Pons (tissue), 1 donor: ENCODE measurements around the gene GRID1.
A peak's percentile ranks its signal among the peaks of the same experiment; 100 is the strongest.
"Not testable (repeated sequence)": the region's sequence is repeated elsewhere in the genome, so short reads cannot be mapped to it uniquely, and the experiment has no call there.

Experiments used
- DNase-seq: peaks from one replicate; pipeline ENCODE4 v3.0.0-alpha.2; 2016; ENCODE audit warnings: low spot score

Gene GRID1

DNA sequence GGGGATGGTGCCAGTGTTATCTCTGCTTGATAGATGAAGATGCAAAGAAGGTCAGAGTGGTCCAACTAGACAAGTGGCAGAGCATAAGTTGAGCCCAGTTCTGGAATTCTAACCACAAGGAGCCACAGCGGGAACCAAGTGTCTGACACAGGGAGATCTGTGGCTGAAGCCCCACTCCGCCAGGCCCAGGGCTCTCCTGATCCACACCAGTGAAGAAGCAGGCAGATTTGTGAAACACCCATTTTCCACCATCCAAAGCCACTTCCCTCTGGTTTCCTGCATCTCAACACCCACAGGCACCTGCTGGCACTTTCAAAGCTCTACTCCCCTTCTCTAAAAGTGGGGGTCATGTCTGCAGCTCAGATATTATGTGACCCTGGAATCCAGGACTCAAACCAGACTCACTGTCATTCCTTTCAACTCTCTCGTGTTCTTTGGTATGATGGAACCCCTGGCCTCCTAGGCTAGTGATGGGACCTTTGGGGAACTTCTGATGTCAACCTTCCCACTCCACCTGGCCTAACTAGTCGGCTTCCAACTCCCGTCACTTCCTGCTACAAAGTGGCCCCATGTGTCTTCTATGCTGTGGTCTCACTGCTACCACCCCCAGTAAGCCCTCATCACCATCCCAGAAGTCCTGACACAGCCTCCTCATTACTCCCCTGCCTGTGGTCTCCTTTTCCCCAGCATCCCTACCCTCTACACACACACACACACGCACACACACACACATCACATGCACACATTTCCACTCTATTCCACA is 177.6 kb downstream of the GRID1 start:
- DNase-seq, result no peak

- DNase-seq, result peak; percentile 92
These were observed 178.3 kb downstream of the GRID1 start for GRCh38 chr10:86188326-86188725.

DNA sequence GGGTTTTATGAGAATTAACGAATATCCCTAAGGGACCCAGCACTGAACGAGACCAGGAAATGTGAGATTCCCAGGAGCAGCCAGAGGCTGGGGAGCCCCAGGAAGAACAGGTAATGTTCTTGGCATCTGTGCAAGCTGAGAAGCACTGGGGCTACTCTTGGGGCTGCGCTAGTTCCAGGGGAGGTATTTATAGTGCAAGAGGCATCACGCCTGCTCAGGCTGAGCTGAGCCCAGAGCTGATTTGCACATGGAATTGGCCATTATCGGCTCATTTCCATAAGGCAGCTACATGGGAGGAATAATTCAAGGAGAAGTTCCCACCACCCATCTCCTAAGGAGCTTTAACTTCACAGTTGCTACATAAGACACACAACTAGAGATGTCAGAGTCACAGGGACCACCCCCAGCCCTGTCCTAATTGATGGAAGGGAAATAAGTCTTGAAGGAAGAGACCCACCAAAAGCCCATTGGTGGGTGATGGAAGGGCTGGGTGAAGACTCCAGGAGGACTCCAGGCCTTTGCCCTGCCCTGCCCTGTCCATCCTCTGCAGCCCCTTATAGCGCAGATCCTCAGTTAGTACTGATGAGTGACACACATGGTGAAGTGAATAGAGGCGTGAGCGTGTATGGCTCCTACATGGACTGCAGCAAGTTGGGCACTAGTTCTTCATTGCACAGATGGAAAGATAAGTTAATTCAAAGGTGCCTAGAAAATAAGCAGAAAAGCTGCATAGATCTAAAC is 178.9 kb downstream of the GRID1 start:
- DNase-seq, result no peak

DNA sequence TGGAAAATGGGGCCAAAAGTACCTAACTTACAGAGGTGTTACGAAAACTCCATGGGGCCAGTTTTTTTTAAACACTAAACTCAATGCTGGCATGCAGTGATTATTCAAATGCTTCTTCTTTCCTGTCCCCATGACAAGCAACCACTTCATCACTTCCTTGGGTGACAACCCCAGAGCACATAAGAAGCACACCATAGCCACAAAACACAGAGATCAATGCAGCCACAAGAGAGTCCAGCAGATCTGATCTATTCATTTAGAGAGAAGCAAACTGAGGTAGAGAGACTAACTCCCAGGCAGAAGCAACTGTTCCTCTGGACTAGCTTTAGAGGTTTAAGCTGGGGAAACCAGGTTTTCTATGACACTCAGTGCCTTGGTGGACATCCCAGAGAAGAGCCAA is 180.0 kb downstream of the GRID1 start:
- DNase-seq, result no peak

GRCh38 chr10:86182595-86182994 is 184.0 kb downstream of the GRID1 start:
- DNase-seq, result no peak

DNA sequence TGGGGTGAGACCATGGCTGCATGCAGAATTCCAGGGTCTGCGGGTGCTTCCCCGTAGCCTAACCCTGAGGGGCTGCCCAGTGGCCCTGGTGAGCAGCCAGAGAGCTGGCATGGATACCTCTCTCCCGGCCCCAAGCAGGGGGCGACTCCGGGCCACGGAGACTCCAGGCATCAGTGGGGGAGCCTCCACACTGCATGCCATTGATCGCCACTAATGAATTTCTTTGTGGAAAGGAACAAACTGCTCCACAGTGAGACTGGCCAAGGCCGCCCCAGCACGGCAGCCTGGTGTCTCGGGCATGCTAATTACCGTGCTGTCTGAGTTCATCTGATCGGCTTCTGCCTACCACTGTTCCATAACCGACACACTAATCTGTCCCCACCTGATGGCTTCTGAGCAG is 184.4 kb downstream of the GRID1 start:
- DNase-seq, result peak; percentile 95

GRCh38 chr10:86180861-86181260 is 185.7 kb downstream of the GRID1 start:
- DNase-seq, result no peak

DNA sequence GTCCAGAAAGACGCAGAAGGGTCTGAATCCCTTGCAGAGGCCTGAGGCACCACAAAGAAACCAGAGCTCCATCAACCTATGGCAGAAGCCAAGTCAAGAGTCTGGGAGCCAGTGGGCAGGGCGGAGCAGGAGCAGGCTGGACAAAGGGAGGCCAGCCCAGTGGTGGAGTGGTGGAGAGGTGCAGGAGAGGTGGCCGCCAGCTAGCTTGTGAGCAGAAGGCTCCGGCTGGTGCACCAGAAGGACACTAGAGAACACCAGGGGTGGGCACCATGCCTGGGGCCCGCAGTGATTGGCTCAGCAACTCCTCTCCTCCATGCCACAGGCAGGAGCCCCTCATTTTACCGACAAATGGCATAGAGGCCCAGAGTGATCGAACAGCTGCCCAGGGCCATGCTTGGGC is 186.6 kb downstream of the GRID1 start:
- DNase-seq, result no peak

- no peak for DNase-seq
These were observed 187.5 kb downstream of the GRID1 start for GRCh38 chr10:86179153-86179524.

GRCh38 chr10:86178401-86179152 is 188.0 kb downstream of the GRID1 start:
- DNase-seq, result peak; percentile 25

DNA sequence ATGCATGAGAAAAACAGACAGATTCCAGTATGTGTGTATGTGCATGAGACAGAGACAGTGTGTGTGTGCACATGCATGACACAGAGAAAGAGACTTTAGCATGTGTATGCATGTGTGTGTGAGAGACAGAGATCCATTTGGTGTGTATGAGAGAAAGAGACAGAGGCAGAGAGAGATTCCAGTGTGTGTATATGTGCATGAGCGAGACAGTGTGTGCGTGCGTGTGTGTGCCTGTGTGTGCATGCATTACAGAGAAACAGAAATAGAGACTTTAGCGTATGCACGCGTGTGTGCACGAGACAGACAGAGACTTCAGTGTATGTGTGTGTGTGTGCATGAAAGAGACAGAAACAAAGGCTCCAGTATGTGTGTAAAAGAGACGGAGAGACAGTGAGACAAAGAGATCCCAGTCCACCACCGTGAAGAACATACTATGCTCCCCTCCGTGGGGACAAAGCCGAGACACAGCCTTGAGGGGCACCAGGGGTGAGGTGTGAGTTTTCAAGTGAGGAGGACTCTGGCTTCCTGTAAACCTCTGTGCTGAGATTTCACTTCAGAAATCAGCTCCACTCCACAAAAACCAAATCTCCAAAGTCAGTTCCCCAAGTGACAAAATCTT is 188.9 kb downstream of the GRID1 start:
- DNase-seq, result peak; percentile 77

GRCh38 chr10:86176850-86177536 is 189.6 kb downstream of the GRID1 start:
- DNase-seq, result no peak

DNA sequence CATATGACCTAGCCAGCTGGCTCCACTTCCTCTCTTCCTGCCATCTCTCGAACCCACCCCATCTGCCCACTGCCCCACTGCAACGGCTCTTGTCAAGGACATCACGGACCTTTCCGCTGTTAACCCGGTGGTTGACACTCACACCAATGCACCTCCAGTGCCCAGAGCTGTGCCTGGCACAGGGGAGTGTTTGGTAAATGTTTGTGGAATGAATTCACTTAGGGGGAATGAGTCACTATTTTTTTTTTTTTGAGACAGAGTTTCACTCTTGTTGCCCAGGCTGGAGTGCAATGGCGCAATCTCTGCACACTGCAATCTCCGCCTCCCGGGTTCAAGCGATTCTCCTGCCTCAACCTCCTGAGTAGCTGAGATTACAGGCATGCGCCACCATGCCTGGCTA is 191.1 kb downstream of the GRID1 start:
- DNase-seq, result not testable (repeated sequence)

DNA sequence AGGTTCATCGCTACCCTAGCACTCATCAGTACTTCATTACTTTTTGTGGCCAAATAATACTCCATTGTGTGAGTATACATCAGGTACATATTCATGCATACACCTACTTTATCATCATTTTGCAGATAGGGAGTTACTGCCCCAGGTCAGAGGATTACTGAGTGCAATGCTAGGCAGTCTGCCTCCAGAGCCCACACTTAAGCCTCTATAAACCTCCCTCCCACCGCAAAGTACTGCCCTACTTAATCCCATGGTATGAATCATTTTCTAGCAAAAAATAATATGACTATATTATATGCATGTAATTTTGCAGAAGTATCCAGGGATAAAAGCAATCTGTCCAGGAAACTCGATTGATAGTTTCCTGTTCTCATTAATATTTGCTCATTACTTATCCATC is 194.3 kb downstream of the GRID1 start:
- no peak for DNase-seq

GRCh38 chr10:86170255-86171108 is 196.1 kb downstream of the GRID1 start:
- DNase-seq, result no peak

GRCh38 chr10:86169506-86170254 is 196.9 kb downstream of the GRID1 start:
- no peak for DNase-seq

GRCh38 chr10:86169066-86169465 is 197.5 kb downstream of the GRID1 start:
- DNase-seq, result no peak

DNA sequence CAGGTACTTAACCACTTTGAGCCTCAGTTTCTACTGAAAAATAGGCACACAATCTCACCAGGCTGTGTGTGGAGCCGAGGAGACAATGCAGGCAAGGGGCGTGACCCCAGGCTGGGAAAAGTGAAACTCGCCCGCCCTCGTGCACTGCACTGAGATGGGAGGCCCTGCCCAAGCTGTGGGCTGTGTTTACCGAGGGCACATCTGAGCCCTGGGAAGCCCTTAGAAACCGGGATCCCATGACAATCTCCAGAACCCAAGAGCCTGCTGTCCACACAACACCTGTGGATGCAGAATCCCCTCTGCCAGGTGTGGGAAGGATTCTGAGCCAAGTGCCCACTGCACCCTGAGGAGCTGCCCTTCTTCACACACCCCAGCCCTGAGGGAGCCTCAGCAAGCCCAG is 198.3 kb downstream of the GRID1 start:
- no peak for DNase-seq

GRCh38 chr10:86167762-86168128 is 198.8 kb downstream of the GRID1 start:
- DNase-seq, result no peak

- DNase-seq, result no peak
These were observed 199.4 kb downstream of the GRID1 start for GRCh38 chr10:86167121-86167761.
